IMR-90 (cell line): ENCODE results near the gene MAP7. TPM values are rescaled to one million over a fixed set of nuclear protein-coding genes. Genes with fewer than 3 reads are reported as not detected.

Experiments used
- ATAC-seq: fragments of 200-7000 bp; cut with Tn5 transposase; 2 replicates; pipeline ENCODE4 v1.9.1; 2020; ENCODE audit warnings: low read depth, mild to moderate bottlenecking, moderate library complexity
- BruUV-seq: library from RNA; stranded (reverse); fragments of 400-500 nt; replicated peaks from 2 replicates; lab custom pipeline; 2021; lab: Mats Ljungman, UMichigan
- CTCF ChIA-PET: fragments of 300-600 bp; formaldehyde crosslinking; extraction: SDS; loops from one replicate; lab custom pipeline; 2021; ENCODE audit warnings: antibody characterized with exemption; lab: Yijun Ruan, JAX
- POLR2A ChIA-PET: fragments of 300-600 bp; sonication (Branson Sonifier 250); formaldehyde crosslinking; loops from one replicate; lab custom pipeline; 2022; ENCODE audit warnings: antibody characterized with exemption; ENCODE audit not compliant: unreplicated experiment; lab: Charles Lee
- DNase-seq: peaks from one replicate; pipeline ENCODE4 v3.0.0; 2013
- H2AFZ ChIP-seq: replicated peaks from 2 replicates; pipeline ENCODE3; 2013; ENCODE audit warnings: low read length, mild to moderate bottlenecking; ENCODE audit not compliant: poor library complexity
- H2AK5ac ChIP-seq: 2 replicates; pipeline ENCODE4 v1.6.1; 2013; ENCODE audit warnings: low read depth, low read length, inconsistent platforms
- H2AK9ac ChIP-seq: replicated peaks from 2 replicates; pipeline ENCODE3; 2013; ENCODE audit warnings: mild to moderate bottlenecking, low read depth, low read length, moderate library complexity; ENCODE audit not compliant: poor library complexity
- H2BK120ac ChIP-seq: 2 replicates; pipeline ENCODE4 v1.6.1; 2013; ENCODE audit warnings: low read depth, low read length, inconsistent platforms
- H2BK15ac ChIP-seq: 3 replicates; pipeline ENCODE4 v1.6.1; 2013; ENCODE audit warnings: low read depth, low read length, inconsistent platforms
- H2BK20ac ChIP-seq: 2 replicates; pipeline ENCODE4 v1.6.1; 2013; ENCODE audit warnings: low read depth, mild to moderate bottlenecking, inconsistent platforms, low read length, moderate library complexity
- H2BK5ac ChIP-seq: 2 replicates; pipeline ENCODE4 v1.6.1; 2013; ENCODE audit warnings: mild to moderate bottlenecking, low read depth, low read length, inconsistent platforms; ENCODE audit not compliant: poor library complexity, severe bottlenecking
- H3K14ac ChIP-seq: replicated peaks from 2 replicates; pipeline ENCODE4 v1.6.1; 2013; ENCODE audit warnings: low read depth, low read length, inconsistent platforms
- H3K18ac ChIP-seq: 2 replicates; pipeline ENCODE4 v1.6.1; 2013; ENCODE audit warnings: low read depth, low read length, control low read depth
- H3K23ac ChIP-seq: 2 replicates; pipeline ENCODE4 v1.6.1; 2013; ENCODE audit warnings: low read depth, low read length, inconsistent platforms
- H3K27ac ChIP-seq: 2 replicates; pipeline ENCODE4 v1.5.1; 2013; ENCODE audit warnings: mild to moderate bottlenecking, control low read depth, low read length; ENCODE audit not compliant: insufficient read depth
- H3K27me3 ChIP-seq: 2 replicates; pipeline ENCODE4 v1.6.1; 2013; ENCODE audit warnings: low read length; ENCODE audit not compliant: control insufficient read depth, insufficient read depth
- H3K36me3 ChIP-seq: 2 replicates; pipeline ENCODE4 v1.6.1; 2013; ENCODE audit warnings: low read length, mixed read lengths; ENCODE audit not compliant: control insufficient read depth, insufficient read depth
- H3K4ac ChIP-seq: 2 replicates; pipeline ENCODE4 v1.6.1; 2013; ENCODE audit warnings: low read depth, low read length, inconsistent platforms
- H3K4me1 ChIP-seq: 2 replicates; pipeline ENCODE4 v1.6.1; 2013; ENCODE audit warnings: low read length, mixed read lengths; ENCODE audit not compliant: control insufficient read depth, insufficient read depth
- H3K4me2 ChIP-seq: 2 replicates; pipeline ENCODE4 v1.6.1; 2013; ENCODE audit warnings: low read depth, mild to moderate bottlenecking, control low read depth, low read length, moderate library complexity
- H3K4me3 ChIP-seq: 2 replicates; pipeline ENCODE4 v1.5.1; 2013; ENCODE audit warnings: low read depth, mild to moderate bottlenecking, control low read depth, low read length, moderate library complexity; ENCODE audit not compliant: insufficient read depth
- H3K56ac ChIP-seq: 2 replicates; pipeline ENCODE4 v1.6.1; 2013; ENCODE audit warnings: low read length, inconsistent platforms; ENCODE audit not compliant: insufficient read depth; ENCODE audit errors: extremely low read depth
- H3K79me1 ChIP-seq, 2 experiments: 2 replicates each; pipeline ENCODE4 v1.6.1; 2013; ENCODE audit warnings: low read length in 2 of 2, inconsistent platforms in 1 of 2, low read depth in 1 of 2
- H3K9ac ChIP-seq: 2 replicates; pipeline ENCODE4 v1.6.1; 2013; ENCODE audit warnings: low read depth, low read length, control low read depth
- H3K9me1 ChIP-seq: 2 replicates; pipeline ENCODE4 v1.6.1; 2013; ENCODE audit warnings: low read length, inconsistent platforms; ENCODE audit not compliant: insufficient read depth
- H3K9me3 ChIP-seq: 2 replicates; pipeline ENCODE4 v1.6.1; 2013; ENCODE audit warnings: low read length; ENCODE audit not compliant: control insufficient read depth, insufficient read depth
- H4K20me1 ChIP-seq: 2 replicates; pipeline ENCODE4 v1.6.1; 2013; ENCODE audit warnings: low read length, inconsistent platforms; ENCODE audit not compliant: insufficient read depth
- H4K5ac ChIP-seq: 2 replicates; pipeline ENCODE4 v1.6.1; 2013; ENCODE audit warnings: mild to moderate bottlenecking, low read depth, low read length, control low read depth
- H4K8ac ChIP-seq, 2 experiments: 2 replicates each; pipeline ENCODE4 v1.6.1; 2013; ENCODE audit warnings: low read depth in 2 of 2, low read length in 2 of 2, control low read depth in 1 of 2, inconsistent platforms in 1 of 2
- H4K91ac ChIP-seq: 2 replicates; pipeline ENCODE4 v1.6.1; 2013; ENCODE audit warnings: low read depth, low read length, inconsistent platforms; ENCODE audit not compliant: insufficient read depth
- BHLHE40 ChIP-seq: fragments of 150-350 bp; IDR thresholded peaks from 2 replicates; pipeline ENCODE4 v1.6.1; 2016; ENCODE audit warnings: mild to moderate bottlenecking, low read depth, low read length
- MAFK ChIP-seq: IDR thresholded peaks from 2 replicates; pipeline ENCODE4 v1.6.1; 2012; ENCODE audit warnings: low read depth, low read length, improper control_type of control experiment
- POLR2A ChIP-seq: IDR thresholded peaks from 2 replicates; pipeline ENCODE4 v1.6.1; 2012; ENCODE audit warnings: mild to moderate bottlenecking, low read depth, low read length
- WGBS, 2 experiments: methylation state at CpG; one replicate each; pipeline versions ENCODE4 v1.1.5 to v1.1.7; 2013; ENCODE audit warnings: missing lambda C conversion rate in 2 of 2; ENCODE audit not compliant: insufficient read length in 1 of 2; ENCODE audit errors: extremely low coverage in 2 of 2; 5-methylcytosine and 5-hydroxymethylcytosine counted together
- dilution Hi-C: fragments of 300-500 bp; cut with HindIII; formaldehyde crosslinking; loops from one replicate; pipeline ENCODE4 v1.14.3; 2018; ENCODE audit warnings: low sequenced_read_pairs; ENCODE audit not compliant: unreplicated experiment
- in situ Hi-C: fragments of 300-500 bp; cut with MboI; formaldehyde crosslinking; loops from 3 replicates; pipeline ENCODE4 v1.14.3; 2019; ENCODE audit warnings: low sequenced_read_pairs, inconsistent platforms, mixed read lengths
- intact Hi-C: fragments of 100-400 bp; cut with micrococcal nuclease; formaldehyde crosslinking; loops from 2 replicates; pipeline ENCODE4 v1.10.0; 2022
- polyA plus RNA-seq, 3 experiments: library from polyadenylated mRNA; depleted of rRNA; stranded (reverse); fragments of >200 nt; gene quantifications; 2 replicates each; pipeline ENCODE4 v1.2.3, GENCODE V29; 2012; ENCODE audit warnings: low replicate concordance in 1 of 3
- total RNA-seq: library from RNA; depleted of rRNA; stranded (reverse); fragments of >200 nt; gene quantifications from 2 replicates; pipeline ENCODE4 v1.2.3, GENCODE V29; 2012
- TF ChIP-seq, protein P1 (sequence below): fragments of 150-350 bp; IDR thresholded peaks from 2 replicates; pipeline ENCODE4 v1.6.1; 2017; ENCODE audit warnings: mild to moderate bottlenecking, antibody characterized with exemption, low read length, low read depth

MAP7 gene
- total and polyA plus RNA-seq, 2 of the 4 experiments (the other 2 are of a cell fraction) = 0.19 to 0.36 TPM

DNA sequence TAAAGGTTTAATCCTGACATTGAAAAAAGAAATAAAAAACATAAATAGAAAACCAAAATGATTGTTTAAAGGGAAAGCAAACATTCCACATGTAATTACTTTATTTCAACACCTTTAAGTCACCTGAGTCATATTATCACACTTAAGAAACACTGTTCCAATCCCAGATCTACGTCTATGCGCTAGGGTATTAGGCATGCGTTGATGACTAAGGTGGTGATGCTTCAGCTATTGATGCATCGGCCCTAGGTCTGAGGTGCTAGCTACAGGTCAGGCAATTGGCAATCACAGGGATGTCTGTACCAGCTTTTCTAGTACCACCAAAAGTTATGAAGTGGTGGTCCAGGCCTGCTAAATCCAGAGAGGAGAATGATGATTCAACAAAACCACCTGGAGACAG is 162.9 kb downstream of the MAP7 start:
- Histone ChIP-seq H3K56ac (no peak overlapping the region), H2BK15ac (no peak overlapping the region), H3K36me3 (no peaks in the 10 kb centered on the region), H3K14ac (no peak overlapping the region), H2BK5ac (no peak overlapping the region), H3K9me3 (no peaks in the 10 kb centered on the region), H4K8ac (no peak overlapping the region), H2AK9ac (no peak overlapping the region), H3K27me3 (peaks cover 2% of the 10 kb centered on the region), H3K4me2 (no peak overlapping the region), H3K23ac (no peak overlapping the region), H4K5ac (no peak overlapping the region), H3K18ac (no peak overlapping the region; the same call in 1 of the 2 replicates), H3K4me3 (no peak overlapping the region), H4K91ac (no peak overlapping the region), H2BK120ac (no peak overlapping the region), H4K20me1 (no peaks in the 10 kb centered on the region), H3K4ac (no peak overlapping the region), H2BK20ac (no peak overlapping the region), H2AFZ (no peak overlapping the region), H3K9ac (no peak overlapping the region), H3K27ac (no peak overlapping the region), H3K4me1 (no peaks in the 10 kb centered on the region; the same call in 1 of the 2 replicates), H3K9me1 (no peaks in the 10 kb centered on the region), H3K79me1 (no peaks in the 10 kb centered on the region), H2AK5ac (no peak overlapping the region)
- dilution Hi-C loops = no loop called here
- ChIA-PET CTCF (interaction anchor here (0.7 to 1.0 kb wide), 2 partner anchors 9 to 15 kb away, joined by 3 to 4 read pairs; no protein-coding TSS in a partner anchor), POLR2A (no interaction called here)
- in situ Hi-C loops = no loop called here
- DNase-seq (no peak), ATAC-seq (no peak)
- intact Hi-C loops = no loop called here
- no CpG with 5 or more reads among the region's 4 CpGs for WGBS, 2 experiments
- BruUV-seq = no TSS peak
- TF ChIP-seq, protein P1, sequence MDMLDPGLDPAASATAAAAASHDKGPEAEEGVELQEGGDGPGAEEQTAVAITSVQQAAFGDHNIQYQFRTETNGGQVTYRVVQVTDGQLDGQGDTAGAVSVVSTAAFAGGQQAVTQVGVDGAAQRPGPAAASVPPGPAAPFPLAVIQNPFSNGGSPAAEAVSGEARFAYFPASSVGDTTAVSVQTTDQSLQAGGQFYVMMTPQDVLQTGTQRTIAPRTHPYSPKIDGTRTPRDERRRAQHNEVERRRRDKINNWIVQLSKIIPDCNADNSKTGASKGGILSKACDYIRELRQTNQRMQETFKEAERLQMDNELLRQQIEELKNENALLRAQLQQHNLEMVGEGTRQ = no peak
- no peak for TF ChIP-seq MAFK
- TF ChIP-seq BHLHE40 = no peak
- no peak for TF ChIP-seq POLR2A
